ENCODE results near the gene CALML4. TPM values are rescaled to one million over a fixed set of nuclear protein-coding genes. Genes with fewer than 3 reads are reported as not detected.

CALML4 gene
- total RNA-seq, 1 donor from 2014 or later: 0.97 TPM

Other genes starting within 250 kb of the CALML4 start
- 21.5 TPM for gene PIAS1, start 151.0 kb downstream of the CALML4 start, total RNA-seq
- gene CLN6, start 24.4 kb upstream of the CALML4 start, total RNA-seq: 6.9 TPM
- 40.8 TPM for gene FEM1B, start 72.4 kb upstream of the CALML4 start, total RNA-seq
- 32.2 TPM for gene ITGA11, start 226.8 kb upstream of the CALML4 start, total RNA-seq

All from Right ventricle myocardium superior (tissue), 1 donor.